GM23248 (cell line): ENCODE results near the gene COASY. TPM values are rescaled to one million over a fixed set of nuclear protein-coding genes. Genes with fewer than 3 reads are reported as not detected.
A peak's percentile ranks its signal among the peaks of the same experiment; 100 is the strongest.

Experiments
- DNase-seq: peaks from one replicate; pipeline ENCODE4 v3.0.0-alpha.2; 2015
- H2AFZ ChIP-seq: fragments of 200-600 bp; sonication (generic); 2 replicates; pipeline ENCODE4 v1.6.1; 2016; ENCODE audit warnings: antibody characterized with exemption
- H3F3A ChIP-seq: fragments of 200-600 bp; sonication (generic); 2 replicates; pipeline ENCODE4 v1.6.1; 2016; ENCODE audit warnings: mild to moderate bottlenecking, antibody characterized with exemption, mixed run types; ENCODE audit not compliant: insufficient read depth
- H3K27ac ChIP-seq: fragments of 200-600 bp; sonication (generic); 2 replicates; pipeline ENCODE4 v1.5.1; 2016; ENCODE audit warnings: mild to moderate bottlenecking
- H3K27me3 ChIP-seq: fragments of 200-600 bp; sonication (generic); replicated peaks from 2 replicates; pipeline ENCODE4 v1.6.1; 2016; ENCODE audit warnings: mild to moderate bottlenecking; ENCODE audit not compliant: insufficient read depth
- H3K36me3 ChIP-seq: fragments of 200-600 bp; sonication (generic); 2 replicates; pipeline ENCODE4 v1.6.1; 2016; ENCODE audit warnings: low read depth, mild to moderate bottlenecking
- H3K4me1 ChIP-seq: fragments of 200-600 bp; sonication (generic); 2 replicates; pipeline ENCODE4 v1.6.1; 2016; ENCODE audit warnings: mild to moderate bottlenecking; ENCODE audit not compliant: insufficient read depth
- H3K4me2 ChIP-seq: fragments of 200-600 bp; sonication (generic); one replicate; pipeline ENCODE4 v1.6.1; 2016; ENCODE audit warnings: mild to moderate bottlenecking; ENCODE audit not compliant: unreplicated experiment
- H3K4me3 ChIP-seq: fragments of 200-600 bp; sonication (generic); 2 replicates; pipeline ENCODE4 v1.5.1; 2016; ENCODE audit warnings: mild to moderate bottlenecking
- H3K79me2 ChIP-seq: fragments of 200-600 bp; sonication (generic); 2 replicates; pipeline ENCODE4 v1.6.1; 2016; ENCODE audit warnings: mild to moderate bottlenecking; ENCODE audit not compliant: insufficient read depth
- H3K9ac ChIP-seq: fragments of 200-600 bp; sonication (generic); 2 replicates; pipeline ENCODE4 v1.6.1; 2016; ENCODE audit warnings: mild to moderate bottlenecking
- H3K9me2 ChIP-seq: fragments of 200-600 bp; sonication (generic); 2 replicates; pipeline ENCODE4 v1.6.1; 2016; ENCODE audit warnings: mixed run types, mild to moderate bottlenecking, moderate library complexity; ENCODE audit not compliant: insufficient read depth
- H3K9me3 ChIP-seq: fragments of 200-600 bp; sonication (generic); one replicate; pipeline ENCODE4 v1.6.1; 2017; ENCODE audit warnings: low read depth
- H4K20me1 ChIP-seq: fragments of 200-600 bp; sonication (generic); 2 replicates; pipeline ENCODE4 v1.6.0; 2016; ENCODE audit not compliant: insufficient read depth
- EZH2 ChIP-seq: fragments of 200-600 bp; sonication (generic); IDR thresholded peaks from 2 replicates; pipeline ENCODE4 v1.6.1; 2018; ENCODE audit warnings: antibody characterized with exemption, mild to moderate bottlenecking; ENCODE audit not compliant: insufficient read depth, poor library complexity, severe bottlenecking
- EZH2phosphoT487 ChIP-seq: fragments of 200-600 bp; sonication (generic); IDR thresholded peaks from 2 replicates; pipeline ENCODE4 v1.6.1; 2018; ENCODE audit warnings: antibody characterized with exemption, moderate library complexity, mild to moderate bottlenecking, low read depth; ENCODE audit not compliant: insufficient read depth
- WGBS, 2 experiments: methylation state at CpG; one replicate each; pipeline ENCODE4 v1.1.6; 2015 to 2017; ENCODE audit warnings: low lambda C conversion rate in 2 of 2, low coverage in 1 of 2; ENCODE audit errors: missing lambda C conversion rate in 2 of 2; 5-methylcytosine and 5-hydroxymethylcytosine counted together
- in situ Hi-C: fragments of 300-500 bp; cut with MboI; formaldehyde crosslinking; loops from 2 replicates; pipeline ENCODE4 v1.15.0; 2020
- polyA plus RNA-seq: library from polyadenylated mRNA; unstranded; fragments of >200 nt; fragmentation: Nextera tagmentation; extraction: Ambion mirVana; gene quantifications from 2 replicates; pipeline ENCODE4 v1.2.1, GENCODE V29; 2016
- total RNA-seq: library from RNA; depleted of rRNA; stranded (reverse); fragments of >200 nt; shearing (Covaris generic); gene quantifications from 2 replicates; pipeline ENCODE4 v1.2.3, GENCODE V29; 2014

COASY gene
- total and polyA plus RNA-seq, 2 experiments from 2014 or later = 22.7 to 50.1 TPM

- H3K36me3 ChIP-seq = peaks cover 17% of the 10 kb centered on the region
Observed at GRCh38 chr17:42577532-42578281, 15.8 kb downstream of the COASY start, which contains the start of gene PSMC3IP. TSS of gene PSMC3IP (minus strand) at chr17:42577729. CDS start at chr17:42577686, 43 bp downstream.

GRCh38 chr17:42578282-42578869, 16.4 kb downstream of the COASY start:
- 1 to 2% methylated on average over 20 of the region's 20 CpGs for WGBS, 2 experiments
- peak; percentile 82 for DNase-seq

More at GRCh38 chr17:42577532-42578281, 15.8 kb downstream of the COASY start, which contains the start of gene PSMC3IP:
- H3K4me2 ChIP-seq = peak within 1 kb of the TSS; percentile 97
- peak; percentile 99 for DNase-seq
- no peaks in the 10 kb centered on the region for H4K20me1 ChIP-seq
- H3K4me3 ChIP-seq = peak within 1 kb of the TSS; percentile 95
- H3K9ac ChIP-seq = peak within 1 kb of the TSS; percentile 93
- H3K79me2 ChIP-seq = peaks cover 57% of the 10 kb centered on the region
- TF ChIP-seq EZH2phosphoT487 (no peak), EZH2 (no peak)
- no peaks in the 10 kb centered on the region for H3K9me3 ChIP-seq
- peak within 1 kb of the TSS; percentile 90 for H2AFZ ChIP-seq
- in situ Hi-C loops = no loop called here
- no peaks in the 10 kb centered on the region for H3K27me3 ChIP-seq
- H3K4me1 ChIP-seq = peaks cover 14% of the 10 kb centered on the region; the same call in 1 of the 2 replicates
- H3F3A ChIP-seq = peaks cover 50% of the 10 kb centered on the region
- WGBS, 2 experiments = 1 to 3% methylated on average over 50 to 52 of the region's 52 CpGs
- no peaks in the 10 kb centered on the region for H3K9me2 ChIP-seq
- H3K27ac ChIP-seq = peak within 1 kb of the TSS; percentile 86

GRCh38 chr17:42579794-42580551, 18.0 kb downstream of the COASY start:
- 51 to 53% methylated on average over 2 of the region's 2 CpGs for WGBS, 2 experiments

More at GRCh38 chr17:42578282-42578869, 16.4 kb downstream of the COASY start:
- H3K79me2 ChIP-seq = peaks cover 50% of the 10 kb centered on the region
- H3K27ac ChIP-seq = peak overlapping the region; percentile 86
- peak overlapping the region; percentile 97 for H3K4me2 ChIP-seq
- H3K9me2 ChIP-seq = no peaks in the 10 kb centered on the region
- in situ Hi-C loops = no loop called here
- TF ChIP-seq EZH2 (no peak), EZH2phosphoT487 (no peak)
- H3K4me1 ChIP-seq = peaks cover 14% of the 10 kb centered on the region; the same call in 1 of the 2 replicates
- H4K20me1 ChIP-seq = no peaks in the 10 kb centered on the region
- peak overlapping the region; percentile 90 for H2AFZ ChIP-seq
- H3K36me3 ChIP-seq = peaks cover 17% of the 10 kb centered on the region
- no peaks in the 10 kb centered on the region for H3K27me3 ChIP-seq
- H3K9ac ChIP-seq = peak overlapping the region; percentile 93
- H3K9me3 ChIP-seq = no peaks in the 10 kb centered on the region
- peak overlapping the region; percentile 95 for H3K4me3 ChIP-seq
- H3F3A ChIP-seq = peaks cover 43% of the 10 kb centered on the region

GRCh38 chr17:42581744-42582270, 19.9 kb downstream of the COASY start:
- Histone ChIP-seq H4K20me1 (no peaks in the 10 kb centered on the region), H3K36me3 (peaks cover 33% of the 10 kb centered on the region)
- TF ChIP-seq EZH2 (no peak), EZH2phosphoT487 (no peak)

More at GRCh38 chr17:42579794-42580551, 18.0 kb downstream of the COASY start:
- in situ Hi-C loops = no loop called here
- peaks cover 29% of the 10 kb centered on the region for H3F3A ChIP-seq
- no peaks in the 10 kb centered on the region for H3K9me2 ChIP-seq
- H3K4me3 ChIP-seq = no peak overlapping the region
- H3K9ac ChIP-seq = no peak overlapping the region
- H3K4me2 ChIP-seq = no peak overlapping the region
- no peak for TF ChIP-seq EZH2
- TF ChIP-seq EZH2phosphoT487 = no peak
- no peak overlapping the region for H2AFZ ChIP-seq
- no peaks in the 10 kb centered on the region for H3K9me3 ChIP-seq
- H3K27ac ChIP-seq = no peak overlapping the region
- peaks cover 37% of the 10 kb centered on the region for H3K79me2 ChIP-seq
- no peaks in the 10 kb centered on the region for H4K20me1 ChIP-seq
- no peaks in the 10 kb centered on the region for H3K27me3 ChIP-seq
- peaks cover 24% of the 10 kb centered on the region for H3K36me3 ChIP-seq
- peaks cover 14% of the 10 kb centered on the region; the same call in 1 of the 2 replicates for H3K4me1 ChIP-seq
- DNase-seq = no peak

More at GRCh38 chr17:42581744-42582270, 19.9 kb downstream of the COASY start:
- whole genome bisulfite sequencing, 2 experiments = 83 to 84% methylated on average over 10 of the region's 10 CpGs
- no peaks in the 10 kb centered on the region for H3K27me3 ChIP-seq
- H3K79me2 ChIP-seq = peaks cover 24% of the 10 kb centered on the region
- in situ Hi-C loops = no loop called here
- no peak overlapping the region for H3K9ac ChIP-seq
- H3K9me3 ChIP-seq = no peaks in the 10 kb centered on the region
- H3K4me2 ChIP-seq = no peak overlapping the region
- peaks cover 8% of the 10 kb centered on the region; the same call in 1 of the 2 replicates for H3K4me1 ChIP-seq
- peaks cover 19% of the 10 kb centered on the region for H3F3A ChIP-seq
- H3K4me3 ChIP-seq = no peak overlapping the region
- no peak overlapping the region for H3K27ac ChIP-seq
- no peak overlapping the region for H2AFZ ChIP-seq
- no peaks in the 10 kb centered on the region for H3K9me2 ChIP-seq
- no peak for DNase-seq
